PC-3 (cell line): Measurements from ENCODE around the gene TMEM185B.

Source experiments
- CTCF ChIP-seq: fragments of 300-600 bp; sonication (generic); conservative IDR thresholded peaks from 2 replicates; pipeline ENCODE4 v1.5.1; 2017; ENCODE audit warnings: antibody characterized with exemption, low read depth, mild to moderate bottlenecking, low read length
- EZH2 ChIP-seq: fragments of 300-600 bp; sonication (generic); IDR thresholded peaks from one replicate; pipeline ENCODE4 v1.6.1; 2017; ENCODE audit warnings: antibody characterized with exemption, mild to moderate bottlenecking, low read length; ENCODE audit not compliant: unreplicated experiment
- EZH2phosphoT487 ChIP-seq: fragments of 300-600 bp; sonication (generic); IDR thresholded peaks from 2 replicates; pipeline ENCODE4 v1.6.1; 2018; ENCODE audit warnings: mild to moderate bottlenecking, antibody characterized with exemption, low read length, borderline replicate concordance

- TF ChIP-seq CTCF (no peak), EZH2phosphoT487 (no peak), EZH2 (no peak)
Measured at GRCh38 chr2:120179396-120179795, 43.8 kb downstream of the TMEM185B start.
